GM19099 (cell line): Measurements from ENCODE around the gene ITGB1BP1.

Experiments
- POLR2A ChIP-seq: IDR thresholded peaks from 3 replicates; pipeline ENCODE4 v1.6.1; 2011; ENCODE audit warnings: low read depth; ENCODE audit not compliant: insufficient read length; ENCODE audit errors: extremely low read depth

Gene ITGB1BP1

GRCh38 chr2:9397201-9397600 is 26.1 kb downstream of the ITGB1BP1 start:
- no peak for TF ChIP-seq POLR2A

GRCh38 chr2:9394816-9395215 is 28.5 kb downstream of the ITGB1BP1 start:
- no peak for TF ChIP-seq POLR2A

GRCh38 chr2:9392898-9393765 is 30.2 kb downstream of the ITGB1BP1 start:
- no peak for TF ChIP-seq POLR2A

- no peak for TF ChIP-seq POLR2A
Measured at GRCh38 chr2:9391961-9392720, 31.2 kb downstream of the ITGB1BP1 start.

GRCh38 chr2:9390991-9391390 is 32.3 kb downstream of the ITGB1BP1 start:
- no peak for TF ChIP-seq POLR2A

GRCh38 chr2:9390151-9390850 is 33.0 kb downstream of the ITGB1BP1 start:
- TF ChIP-seq POLR2A: no peak

DNA sequence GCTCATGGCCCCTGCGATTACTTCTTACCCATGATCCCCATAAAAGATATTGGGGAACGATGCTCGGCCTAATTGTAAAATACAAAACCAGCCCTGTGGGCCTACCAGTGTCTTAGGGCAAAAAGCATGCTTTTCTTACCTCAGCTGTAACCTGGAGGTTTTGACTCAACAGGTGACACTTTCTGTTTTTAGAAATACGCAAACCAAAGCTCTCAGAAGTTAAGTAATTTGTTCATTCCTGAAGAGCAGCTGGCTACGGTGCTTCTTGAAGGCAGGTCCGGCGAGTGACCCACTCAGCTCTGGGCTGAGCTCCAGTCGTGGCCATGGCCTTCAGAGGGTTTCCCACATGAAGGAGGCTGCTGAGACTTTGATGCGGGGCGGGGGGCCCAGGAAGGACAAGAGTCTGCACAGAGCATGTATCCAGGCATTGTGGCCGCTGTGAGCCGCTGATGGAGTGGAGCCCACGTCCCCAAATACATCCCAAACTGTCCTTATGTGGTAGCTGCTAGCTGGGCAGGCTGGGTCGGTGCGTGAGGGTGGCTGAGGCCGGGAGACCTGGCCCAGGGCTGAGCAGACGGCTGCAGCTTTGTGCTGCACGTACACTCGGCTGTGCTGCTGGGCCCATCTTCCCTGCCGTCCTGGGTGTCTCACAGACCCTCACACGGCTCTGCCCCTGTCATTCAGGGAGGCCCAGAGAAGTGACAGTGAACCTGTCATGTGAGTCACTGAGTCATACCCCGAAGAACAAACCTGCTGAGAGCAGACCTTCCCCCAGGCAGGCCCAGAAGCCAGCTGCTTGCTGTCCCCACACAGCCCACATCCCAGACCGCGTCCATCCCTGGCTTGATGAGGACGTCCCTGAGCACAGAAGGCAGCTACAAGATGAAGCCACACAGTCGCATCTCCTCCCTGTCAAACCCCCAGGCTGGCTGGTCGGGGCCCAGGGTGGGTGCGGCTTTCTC is 34.1 kb downstream of the ITGB1BP1 start:
- no peak for TF ChIP-seq POLR2A

GRCh38 chr2:9388199-9388681 is 35.1 kb downstream of the ITGB1BP1 start:
- TF ChIP-seq POLR2A: no peak

DNA sequence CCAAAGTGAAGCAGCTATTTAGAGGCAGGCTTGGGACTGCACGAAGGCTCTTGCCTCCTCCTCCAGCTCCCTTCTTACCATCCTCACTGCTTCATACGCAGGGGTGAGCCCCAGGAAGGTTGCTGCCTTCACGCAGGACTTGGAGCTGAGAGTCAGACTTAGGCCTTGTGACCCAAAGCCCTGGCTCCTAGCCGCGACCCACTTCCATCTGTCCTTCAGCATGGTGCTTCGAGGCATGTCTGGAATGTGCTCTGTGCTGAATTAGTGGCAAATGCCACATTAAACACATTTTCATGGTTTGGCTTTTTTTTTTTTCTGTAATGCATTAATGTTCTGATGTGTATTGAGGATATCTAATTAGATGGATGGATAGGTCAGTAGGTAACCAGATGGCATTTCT is 37.5 kb downstream of the ITGB1BP1 start:
- no peak for TF ChIP-seq POLR2A

- no peak for TF ChIP-seq POLR2A
Measured at GRCh38 chr2:9384521-9384920, 38.8 kb downstream of the ITGB1BP1 start.

GRCh38 chr2:9382604-9383235 is 40.6 kb downstream of the ITGB1BP1 start:
- no peak for TF ChIP-seq POLR2A

DNA sequence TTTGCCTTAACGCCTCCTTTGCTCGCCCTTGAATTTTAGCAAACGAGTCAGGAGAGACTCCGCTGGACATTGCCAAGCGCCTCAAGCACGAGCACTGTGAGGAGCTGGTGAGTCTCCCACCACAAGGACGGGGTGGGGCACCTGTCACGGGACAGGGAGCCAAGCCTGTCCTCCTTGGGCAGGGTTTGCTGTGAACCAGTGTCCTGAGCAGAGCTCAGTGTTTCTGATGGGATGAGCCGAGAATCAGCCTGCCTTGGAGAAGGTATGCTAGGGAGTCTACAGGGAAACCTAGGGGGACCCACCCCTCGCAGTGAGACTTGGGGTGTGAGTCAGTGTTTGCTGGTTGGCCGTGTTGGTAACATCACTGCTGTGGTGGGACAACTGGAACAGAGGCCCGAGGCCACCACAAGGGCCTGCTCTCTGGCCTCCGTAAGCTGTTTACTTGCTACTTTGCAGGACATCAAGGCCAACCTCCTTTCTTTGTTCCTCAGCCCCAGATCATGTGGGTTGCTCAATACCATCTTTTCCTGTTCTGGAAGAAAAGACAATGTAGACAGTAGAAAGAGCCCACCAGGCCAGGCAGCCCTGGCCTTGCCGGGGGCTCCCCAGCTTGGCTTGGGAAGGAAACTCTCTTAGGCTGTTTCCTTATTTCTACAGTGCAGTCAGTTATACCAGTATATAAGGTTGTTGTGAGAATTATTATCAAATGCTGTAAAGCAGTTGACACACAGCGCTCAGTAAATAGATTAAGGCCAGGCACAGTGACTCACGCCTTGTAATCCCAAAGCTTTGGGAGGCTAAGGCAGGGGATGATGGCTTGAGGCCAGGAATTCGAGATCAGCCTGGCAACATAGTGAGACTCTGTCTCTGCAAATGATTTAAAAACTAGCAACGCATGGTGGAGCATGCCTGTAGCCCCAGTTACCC is 42.4 kb downstream of the ITGB1BP1 start:
- no peak for TF ChIP-seq POLR2A

DNA sequence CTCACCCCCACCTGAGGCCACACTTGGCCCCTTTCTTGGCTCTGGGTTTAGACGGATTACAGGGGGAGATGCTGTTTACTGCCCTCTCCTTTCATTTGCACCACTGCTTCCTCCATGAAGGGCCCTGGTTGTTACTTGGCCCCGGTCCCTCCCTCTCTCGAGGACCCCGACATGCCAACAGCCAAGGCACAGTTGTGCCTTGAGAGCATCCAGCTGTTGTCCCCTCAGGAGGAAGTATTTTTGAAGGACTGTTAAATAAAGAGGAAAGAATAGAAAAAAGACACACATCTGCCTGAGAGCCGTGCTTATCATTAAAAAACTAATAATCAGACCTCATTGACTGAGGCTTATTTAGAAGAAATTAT is 44.0 kb downstream of the ITGB1BP1 start:
- no peak for TF ChIP-seq POLR2A
